Raji (cell line): ENCODE data around the gene STAT4.

ENCODE experiments used
- POLR2A ChIP-seq: IDR thresholded peaks from 2 replicates; pipeline ENCODE4 v1.6.1; 2011; ENCODE audit warnings: low read depth, low read length, control low read depth; ENCODE audit not compliant: insufficient read depth

The STAT4 gene

GRCh38 chr2:190997526-190998113, 153.2 kb downstream of the STAT4 start:
- TF ChIP-seq POLR2A = no peak

DNA sequence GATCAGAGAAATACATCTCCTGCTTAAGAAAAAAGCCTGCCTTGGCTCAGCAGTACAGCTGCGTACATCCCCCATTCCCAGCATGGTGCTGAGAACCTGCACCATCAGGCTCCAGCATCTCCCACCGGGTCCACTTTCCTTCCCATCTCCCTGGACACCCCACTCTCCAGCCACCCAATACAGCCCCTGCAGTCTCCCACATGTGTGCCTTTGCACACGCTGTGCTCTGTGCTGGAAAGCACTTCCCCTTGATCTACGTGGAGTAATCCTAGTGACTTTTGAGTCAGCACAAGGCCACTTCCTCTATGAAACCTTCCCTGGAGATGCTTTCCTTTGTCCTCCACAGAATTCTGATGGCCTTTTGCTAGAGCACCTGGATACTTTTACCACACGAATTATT, 153.8 kb downstream of the STAT4 start:
- no peak for TF ChIP-seq POLR2A

GRCh38 chr2:190996338-190996946, 154.4 kb downstream of the STAT4 start:
- no peak for TF ChIP-seq POLR2A

DNA sequence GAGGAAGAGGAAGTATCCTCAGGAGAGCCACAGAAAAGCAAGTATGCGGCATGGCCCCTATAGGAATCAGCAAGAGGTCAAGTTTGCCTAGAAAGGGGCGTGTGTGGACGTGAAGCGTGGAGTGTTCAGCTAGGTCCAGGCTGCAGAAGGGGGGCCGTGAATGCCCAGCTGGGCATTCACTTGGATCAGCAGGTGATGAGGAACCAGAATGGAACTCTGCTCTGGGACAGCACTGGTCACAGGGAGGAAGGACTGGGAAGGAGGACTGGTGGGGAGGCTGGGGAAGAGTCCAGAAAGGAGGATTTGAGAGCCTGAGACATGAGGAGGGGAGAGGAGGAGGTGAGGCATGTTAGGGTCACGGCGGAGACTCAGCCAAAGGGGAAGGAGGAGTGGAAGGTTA, 156.6 kb downstream of the STAT4 start:
- TF ChIP-seq POLR2A = no peak

GRCh38 chr2:190993292-190993643, 157.5 kb downstream of the STAT4 start:
- no peak for TF ChIP-seq POLR2A

DNA sequence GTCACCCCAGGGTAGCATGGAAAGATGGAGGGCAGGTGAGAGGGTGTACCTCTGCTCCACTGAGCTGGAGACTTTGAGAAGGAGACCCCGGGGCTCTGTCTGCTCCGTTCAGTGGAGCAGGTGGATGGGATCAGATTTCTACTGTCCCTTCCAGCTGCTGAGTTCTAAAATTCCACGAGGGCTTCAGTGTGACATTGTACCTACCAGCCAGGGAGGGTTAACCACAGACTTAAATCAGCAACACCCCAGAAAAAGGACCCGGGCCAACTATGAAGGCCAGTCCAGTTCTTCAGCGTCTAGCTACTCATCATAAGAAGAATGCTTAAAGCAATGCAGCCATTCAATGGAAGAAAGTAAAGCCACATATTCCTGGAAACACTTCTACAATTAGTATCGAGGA, 160.7 kb downstream of the STAT4 start:
- TF ChIP-seq POLR2A = no peak

- no peak for TF ChIP-seq POLR2A
Measured at GRCh38 chr2:190988910-190989309, 161.9 kb downstream of the STAT4 start.

DNA sequence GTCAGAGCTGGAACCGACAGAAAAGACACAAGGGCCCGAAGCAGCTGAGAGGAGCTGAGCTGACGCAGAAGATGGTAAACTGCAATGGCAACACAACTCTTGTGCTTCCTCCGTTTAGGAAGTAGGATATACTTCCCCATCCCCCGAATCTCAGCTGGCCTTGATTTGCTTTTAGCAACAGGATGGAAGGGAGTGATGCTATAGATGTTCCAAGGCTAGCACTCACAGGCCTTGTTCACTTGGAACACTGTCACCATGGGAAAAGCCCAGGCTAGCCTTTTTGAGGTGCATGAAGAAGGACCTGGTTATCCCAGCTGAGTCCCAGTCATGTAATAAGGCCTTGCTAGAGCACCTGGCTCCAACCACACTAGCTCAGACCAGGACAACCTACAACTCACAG, 162.9 kb downstream of the STAT4 start:
- TF ChIP-seq POLR2A = no peak

DNA sequence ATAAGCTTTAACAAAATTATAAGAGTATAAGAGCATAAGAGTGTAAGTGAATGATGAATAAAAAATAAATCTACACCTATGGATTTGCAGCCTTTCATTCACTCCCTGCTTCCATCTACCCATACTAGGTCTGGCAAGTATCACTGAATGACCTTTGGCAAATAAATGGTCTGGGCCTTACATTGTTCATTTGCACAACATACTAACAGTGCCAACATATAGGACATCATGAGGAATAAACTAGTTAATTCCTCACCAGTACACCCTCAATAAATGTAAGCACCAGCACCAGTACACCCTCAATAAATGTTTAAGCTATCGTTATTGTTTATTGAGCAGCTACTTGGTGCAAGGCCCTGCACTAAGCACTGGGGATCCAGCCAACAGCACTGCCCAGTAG, 163.7 kb downstream of the STAT4 start:
- no peak for TF ChIP-seq POLR2A

DNA sequence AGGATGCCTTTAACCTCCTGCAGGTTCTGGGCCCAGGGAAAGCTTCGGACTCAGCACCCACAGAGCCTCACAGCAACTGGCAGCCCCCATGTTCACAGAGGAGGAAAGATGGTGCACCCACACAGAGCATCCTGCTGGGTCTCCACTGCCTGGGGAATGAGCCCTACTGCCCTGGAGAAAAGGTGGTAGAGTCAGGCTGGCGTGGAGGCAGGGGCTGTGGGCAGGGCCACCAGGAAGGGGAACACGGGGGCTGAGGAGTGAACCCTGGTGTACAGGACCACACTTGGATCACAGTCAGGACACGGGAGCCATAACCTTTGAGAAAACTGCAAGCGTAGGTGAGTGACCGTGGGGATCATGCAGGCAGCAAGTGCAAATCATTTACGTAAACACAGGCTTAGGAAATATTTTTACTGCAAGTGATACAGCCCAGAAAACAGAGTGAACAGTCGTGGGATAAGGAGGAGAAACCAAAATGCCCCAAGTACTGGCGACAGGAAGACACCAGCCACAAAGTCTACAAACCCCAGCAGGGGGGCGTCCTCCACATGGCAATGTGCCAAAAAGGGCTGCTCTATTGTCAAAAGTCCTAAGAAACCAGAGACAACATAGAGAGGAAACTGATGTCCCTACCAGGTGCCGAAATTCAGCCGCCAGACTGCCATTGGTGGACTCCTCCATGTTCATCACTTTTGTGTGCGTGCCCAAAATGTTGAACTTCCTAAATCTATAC, 164.4 kb downstream of the STAT4 start:
- TF ChIP-seq POLR2A = no peak

DNA sequence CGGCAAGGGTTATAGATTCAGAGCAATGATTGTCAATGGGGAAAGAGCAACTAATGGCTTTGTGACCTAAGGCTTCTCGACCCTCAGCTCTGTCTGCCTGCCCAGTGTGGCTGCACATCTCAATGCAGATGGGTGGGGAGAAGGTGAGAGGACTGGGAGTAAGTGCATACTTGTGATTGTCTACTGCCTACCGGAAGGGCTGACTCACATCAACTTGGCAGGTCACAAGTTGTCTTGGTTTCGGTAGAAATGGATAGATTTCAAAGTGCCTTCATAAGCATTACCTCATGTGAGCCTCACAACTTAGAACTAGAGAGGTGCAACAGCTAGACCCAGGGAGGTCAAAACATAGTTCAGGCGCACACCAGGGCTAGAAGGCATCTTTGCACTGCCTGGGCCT, 166.2 kb downstream of the STAT4 start:
- no peak for TF ChIP-seq POLR2A

GRCh38 chr2:190982262-190983034, 168.3 kb downstream of the STAT4 start:
- no peak for TF ChIP-seq POLR2A

GRCh38 chr2:190981733-190982132, 169.1 kb downstream of the STAT4 start:
- TF ChIP-seq POLR2A = no peak

GRCh38 chr2:190981333-190981732, 169.5 kb downstream of the STAT4 start:
- TF ChIP-seq POLR2A = no peak

GRCh38 chr2:190980630-190981209, 170.1 kb downstream of the STAT4 start:
- TF ChIP-seq POLR2A = no peak
